ENCODE results near the gene SRSF7.

GRCh38 chr2:38776531-38776930, 25.4 kb upstream of the SRSF7 start:
- TF ChIP-seq CTCF (tag by site-specific recombination; IDR thresholded peaks at IDR 0.05) (no peak), ZNF785 (tag by site-specific recombination; IDR thresholded peaks at IDR 0.05) (no peak), ZNF174 (tag by site-specific recombination; IDR thresholded peaks at IDR 0.05) (no peak), ZBTB11 (tag by site-specific recombination; conservative IDR thresholded peaks at IDR 0.05; ENCODE audit: low read depth) (no peak), ZNF514 (tag by site-specific recombination; IDR thresholded peaks at IDR 0.05) (no peak)
- TF ChIP-seq, protein P1, sequence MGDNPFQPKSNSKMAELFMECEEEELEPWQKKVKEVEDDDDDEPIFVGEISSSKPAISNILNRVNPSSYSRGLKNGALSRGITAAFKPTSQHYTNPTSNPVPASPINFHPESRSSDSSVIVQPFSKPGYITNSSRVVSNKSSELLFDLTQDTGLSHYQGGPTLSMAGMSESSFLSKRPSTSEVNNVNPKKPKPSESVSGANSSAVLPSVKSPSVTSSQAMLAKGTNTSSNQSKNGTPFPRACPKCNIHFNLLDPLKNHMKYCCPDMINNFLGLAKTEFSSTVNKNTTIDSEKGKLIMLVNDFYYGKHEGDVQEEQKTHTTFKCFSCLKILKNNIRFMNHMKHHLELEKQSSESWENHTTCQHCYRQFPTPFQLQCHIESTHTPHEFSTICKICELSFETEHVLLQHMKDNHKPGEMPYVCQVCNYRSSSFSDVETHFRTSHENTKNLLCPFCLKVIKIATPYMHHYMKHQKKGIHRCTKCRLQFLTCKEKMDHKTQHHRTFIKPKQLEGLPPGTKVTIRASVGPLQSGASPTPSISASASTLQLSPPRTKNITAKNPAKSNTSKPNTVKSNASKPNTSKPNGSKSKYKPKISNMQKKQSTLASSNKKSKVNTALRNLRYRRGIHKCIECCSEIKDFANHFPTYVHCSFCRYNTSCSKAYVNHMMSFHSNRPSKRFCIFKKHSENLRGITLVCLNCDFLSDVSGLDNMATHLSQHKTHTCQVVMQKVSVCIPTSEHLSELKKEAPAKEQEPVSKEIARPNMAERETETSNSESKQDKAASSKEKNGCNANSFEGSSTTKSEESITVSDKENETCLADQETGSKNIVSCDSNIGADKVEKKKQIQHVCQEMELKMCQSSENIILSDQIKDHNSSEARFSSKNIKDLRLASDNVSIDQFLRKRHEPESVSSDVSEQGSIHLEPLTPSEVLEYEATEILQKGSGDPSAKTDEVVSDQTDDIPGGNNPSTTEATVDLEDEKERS (tag by site-specific recombination; IDR thresholded peaks at IDR 0.05) = no peak

Measured in HEK293 (cell line).